B cell (primary cell): ENCODE data around the gene PHACTR3. TPM values are rescaled to one million over a fixed set of nuclear protein-coding genes. Genes with fewer than 3 reads are reported as not detected.

ENCODE experiments used
- ATAC-seq: fragments of 200-7000 bp; cut with Tn5 transposase; one replicate; pipeline ENCODE4 v1.10.0; 2021; ENCODE audit warnings: low read depth, mild to moderate bottlenecking, moderate number of reproducible peaks, moderate library complexity
- CTCF ChIA-PET: fragments of 350-600 bp; sonication (Branson Sonifier 250); formaldehyde crosslinking; loops from one replicate; lab custom pipeline; 2021; ENCODE audit warnings: antibody characterized with exemption, inconsistent platforms; lab: Charles Lee
- POLR2A ChIA-PET: fragments of 350-600 bp; sonication (Branson Sonifier 250); formaldehyde crosslinking; loops from one replicate; lab custom pipeline; 2021; ENCODE audit warnings: antibody characterized with exemption; lab: Charles Lee
- DNase-seq: peaks from one replicate; pipeline ENCODE4 v3.0.0; 2013
- H2AFZ ChIP-seq: 2 replicates; pipeline ENCODE4 v1.6.1; 2012; ENCODE audit warnings: mild to moderate bottlenecking, low read depth, low read length; ENCODE audit not compliant: insufficient read depth, poor library complexity, severe bottlenecking
- H3K27ac ChIP-seq, 2 donors: 1 replicate in 1 of 2; 2 replicates in 1 of 2; pipeline ENCODE4 v1.5.1; 2012 to 2013; ENCODE audit warnings: low read length in 2 of 2, mild to moderate bottlenecking in 2 of 2, moderate library complexity in 1 of 2
- H3K27me3 ChIP-seq, 4 experiments: fragments of 200-600 bp in 1 of 4; sonication (generic) in 1 of 4; replicated peaks in 1 of 4; 1 replicate in 2 of 4; 2 replicates in 2 of 4; pipeline versions ENCODE4 v1.6.1 to v1.7.0; 2013 to 2016; ENCODE audit warnings: low read length in 3 of 4, mild to moderate bottlenecking in 2 of 4, mixed read lengths in 1 of 4, moderate library complexity in 1 of 4; ENCODE audit not compliant: insufficient read depth in 4 of 4, control insufficient read depth in 3 of 4; ENCODE audit errors: control extremely low read depth in 1 of 4
- H3K36me3 ChIP-seq, 2 experiments: replicated peaks in 1 of 2; 1 replicate in 1 of 2; 2 replicates in 1 of 2; pipeline versions ENCODE4 v1.6.1 to v1.7.1; 2013; ENCODE audit warnings: low read length in 1 of 2; ENCODE audit not compliant: insufficient read depth in 2 of 2, control insufficient read depth in 1 of 2; ENCODE audit errors: control extremely low read depth in 1 of 2, extremely low read depth in 1 of 2
- H3K4me1 ChIP-seq, 2 donors: fragments of 200-600 bp in 1 of 2; sonication (generic) in 1 of 2; 1 replicate in 1 of 2; 2 replicates in 1 of 2; pipeline versions ENCODE4 v1.5.1 to v1.6.1; 2013 to 2017; ENCODE audit warnings: low read length in 2 of 2; ENCODE audit not compliant: control insufficient read depth in 2 of 2, insufficient read depth in 2 of 2
- H3K4me2 ChIP-seq: replicated peaks from 2 replicates; pipeline ENCODE3; 2012; ENCODE audit warnings: mild to moderate bottlenecking, low read depth, low read length; ENCODE audit not compliant: poor library complexity, severe bottlenecking
- H3K4me3 ChIP-seq, 5 experiments: fragments of 200-600 bp in 1 of 5; sonication (generic) in 1 of 5; 1 replicate in 3 of 5; 2 replicates in 2 of 5; pipeline versions ENCODE4 v1.5.1 to v1.7.0; 2011 to 2016; ENCODE audit warnings: low read length in 4 of 5, mild to moderate bottlenecking in 4 of 5, low read depth in 2 of 5, control low read depth in 1 of 5, moderate library complexity in 1 of 5; ENCODE audit not compliant: insufficient read depth in 1 of 5; ENCODE audit errors: control extremely low read depth in 1 of 5, extremely low read depth in 1 of 5
- H3K79me2 ChIP-seq: fragments of 200-600 bp; sonication (generic); one replicate; pipeline ENCODE4 v1.6.0; 2016; ENCODE audit warnings: low read length; ENCODE audit not compliant: control insufficient read depth, insufficient read depth
- H3K9ac ChIP-seq: fragments of 200-600 bp; sonication (generic); 2 replicates; pipeline ENCODE4 v1.6.1; 2017; ENCODE audit warnings: mild to moderate bottlenecking, low read length, moderate library complexity
- H3K9me3 ChIP-seq, 3 donors: one replicate each; pipeline versions ENCODE4 v1.6.1 to v1.7.1; 2013; ENCODE audit warnings: low read length in 2 of 3; ENCODE audit not compliant: control insufficient read depth in 2 of 3, insufficient read depth in 1 of 3; ENCODE audit errors: control extremely low read depth in 1 of 3
- H4K20me1 ChIP-seq: 2 replicates; pipeline ENCODE4 v1.6.0; 2012; ENCODE audit warnings: mild to moderate bottlenecking, low read length; ENCODE audit not compliant: insufficient read depth, control insufficient read depth, poor library complexity, severe bottlenecking
- H3K27ac Mint-ChIP-seq: one replicate; pipeline ENCODE4 v1.8.0; 2021; ENCODE audit warnings: mixed read lengths
- H3K27me3 Mint-ChIP-seq: one replicate; pipeline ENCODE4 v1.8.0; 2021; ENCODE audit warnings: mixed read lengths
- H3K4me1 Mint-ChIP-seq: one replicate; pipeline ENCODE4 v1.8.0; 2021; ENCODE audit warnings: mixed read lengths
- H3K4me3 Mint-ChIP-seq: one replicate; pipeline ENCODE4 v1.8.0; 2021; ENCODE audit warnings: mixed read lengths
- H3K9me3 Mint-ChIP-seq: one replicate; pipeline ENCODE4 v1.8.0; 2022; ENCODE audit warnings: mixed read lengths; ENCODE audit not compliant: insufficient read depth
- CTCF ChIP-seq: fragments of 200-600 bp; IDR thresholded peaks from one replicate; pipeline ENCODE4 v1.8.0; 2022; ENCODE audit warnings: antibody characterized with exemption, mild to moderate bottlenecking
- EZH2 ChIP-seq: IDR thresholded peaks from 2 replicates; pipeline ENCODE4 v1.6.1; 2012; ENCODE audit warnings: borderline replicate concordance, low read depth, mild to moderate bottlenecking, moderate library complexity, low read length; ENCODE audit not compliant: insufficient read depth, poor library complexity, severe bottlenecking
- WGBS: methylation state at CpG from one replicate; pipeline ENCODE4 v1.1.5; 2013; ENCODE audit warnings: missing lambda C conversion rate; ENCODE audit not compliant: insufficient coverage; 5-methylcytosine and 5-hydroxymethylcytosine counted together
- intact Hi-C: fragments of 100-400 bp; cut with micrococcal nuclease; formaldehyde crosslinking; loops from one replicate; pipeline ENCODE4 v1.10.0; 2022
- polyA plus RNA-seq: library from polyadenylated mRNA; depleted of rRNA; stranded (reverse); fragments of >200 nt; gene quantifications from 2 replicates; pipeline ENCODE4 v1.2.3, GENCODE V29; 2012
- total RNA-seq, 2 donors: library from RNA; stranded (reverse); fragments of 120-200 nt in 1 of 2; gene quantifications; 1 replicate in 1 of 2; 2 replicates in 1 of 2; pipeline versions ENCODE4 v1.2.3 to v1.2.4, GENCODE V29; 2013 to 2022

Gene PHACTR3
- total and polyA plus RNA-seq, 2 donors (not counting 1 experiment from before 2014, with no cell fraction given): not detected

GRCh38 chr20:59832406-59833363, 228.3 kb downstream of the PHACTR3 start:
- Histone ChIP-seq H3K4me3 (no peak overlapping the region), H3K9ac (no peak overlapping the region), H3K9me3 (no peaks in the 10 kb centered on the region), H4K20me1 (no peaks in the 10 kb centered on the region), H3K79me2 (no peaks in the 10 kb centered on the region), H3K27me3 (peaks cover 0 to 6% (median 0%) of the 10 kb centered on the region in 4 experiments), H2AFZ (no peak overlapping the region), H3K4me2 (no peak overlapping the region), H3K36me3 (no peaks in the 10 kb centered on the region), H3K27ac (no peak overlapping the region), H3K4me1 (no peaks in the 10 kb centered on the region)
- H3K4me3 Mint-ChIP-seq: no peak overlapping the region
- intact Hi-C loops: no loop called here
- H3K4me1 Mint-ChIP-seq: no peaks in the 10 kb centered on the region
- DNase-seq: no peak
- H3K9me3 Mint-ChIP-seq: no peaks in the 10 kb centered on the region
- TF ChIP-seq CTCF (no peak), EZH2 (no peak)
- ChIA-PET POLR2A (no interaction called here), CTCF (no interaction called here)
- H3K27ac Mint-ChIP-seq: no peak overlapping the region
- WGBS: 83% methylated on average over 13 of the region's 13 CpGs
- no peak for ATAC-seq
- H3K27me3 Mint-ChIP-seq: peaks cover 36% of the 10 kb centered on the region

- CTCF ChIA-PET: no interaction called here
Measured at GRCh38 chr20:59835057-59835447, 230.7 kb downstream of the PHACTR3 start.

More at GRCh38 chr20:59835057-59835447, 230.7 kb downstream of the PHACTR3 start:
- H3K4me2 ChIP-seq: no peak overlapping the region
- WGBS: 39% methylated on average over 2 of the region's 2 CpGs
- no peaks in the 10 kb centered on the region for H3K9me3 Mint-ChIP-seq
- H3K4me3 ChIP-seq: no peak overlapping the region
- no peaks in the 10 kb centered on the region for H3K9me3 ChIP-seq
- no peak overlapping the region for H3K27ac ChIP-seq
- no peaks in the 10 kb centered on the region for H3K36me3 ChIP-seq
- no peak overlapping the region for H3K9ac ChIP-seq
- H3K27me3 ChIP-seq: peaks cover 0 to 7% (median 3%) of the 10 kb centered on the region in 4 experiments
- POLR2A ChIA-PET: no interaction called here
- no peak for TF ChIP-seq CTCF
- no peak for TF ChIP-seq EZH2
- ATAC-seq (no peak), DNase-seq (no peak)
- no peak overlapping the region for H3K4me3 Mint-ChIP-seq
- H2AFZ ChIP-seq: no peak overlapping the region
- no peaks in the 10 kb centered on the region for H3K4me1 ChIP-seq
- peaks cover 36% of the 10 kb centered on the region for H3K27me3 Mint-ChIP-seq
- intact Hi-C loops: no loop called here
- no peaks in the 10 kb centered on the region for H3K4me1 Mint-ChIP-seq
- H3K27ac Mint-ChIP-seq: no peak overlapping the region
- H4K20me1 ChIP-seq: no peaks in the 10 kb centered on the region
- no peaks in the 10 kb centered on the region for H3K79me2 ChIP-seq
